NOMO-1 treated with DMSO at 0.1 percent for 48 hours (cell line): ENCODE results near the gene ACACB.

ENCODE experiments used
- DNase-seq: peaks from one replicate; lab custom pipeline; 2025; ENCODE audit not compliant: unreplicated experiment; lab: John Stamatoyannopoulos, UW

ACACB gene

DNA sequence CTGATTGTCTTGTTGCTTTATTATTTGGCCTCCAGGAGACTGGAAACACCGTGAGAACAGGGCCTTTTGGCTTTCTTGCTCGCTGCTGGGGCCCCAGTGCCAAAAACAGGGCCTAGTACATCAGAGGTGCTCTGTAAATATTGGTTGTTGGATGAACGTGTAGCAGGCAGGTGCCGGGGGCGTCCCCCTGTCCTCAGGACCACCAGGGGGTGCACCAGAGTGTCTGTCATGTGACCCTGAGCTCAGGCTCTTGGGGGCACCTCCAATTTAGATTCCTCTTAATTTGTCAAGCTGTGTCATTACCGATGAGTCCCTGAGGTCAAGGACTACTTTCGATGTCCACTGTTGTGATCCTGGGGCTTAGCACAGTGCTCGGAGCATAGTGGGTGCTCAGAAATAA lies 87.1 kb downstream of the ACACB start:
- no peak for DNase-seq

GRCh38 chr12:109209082-109209481 lies 92.7 kb downstream of the ACACB start:
- no peak for DNase-seq

DNA sequence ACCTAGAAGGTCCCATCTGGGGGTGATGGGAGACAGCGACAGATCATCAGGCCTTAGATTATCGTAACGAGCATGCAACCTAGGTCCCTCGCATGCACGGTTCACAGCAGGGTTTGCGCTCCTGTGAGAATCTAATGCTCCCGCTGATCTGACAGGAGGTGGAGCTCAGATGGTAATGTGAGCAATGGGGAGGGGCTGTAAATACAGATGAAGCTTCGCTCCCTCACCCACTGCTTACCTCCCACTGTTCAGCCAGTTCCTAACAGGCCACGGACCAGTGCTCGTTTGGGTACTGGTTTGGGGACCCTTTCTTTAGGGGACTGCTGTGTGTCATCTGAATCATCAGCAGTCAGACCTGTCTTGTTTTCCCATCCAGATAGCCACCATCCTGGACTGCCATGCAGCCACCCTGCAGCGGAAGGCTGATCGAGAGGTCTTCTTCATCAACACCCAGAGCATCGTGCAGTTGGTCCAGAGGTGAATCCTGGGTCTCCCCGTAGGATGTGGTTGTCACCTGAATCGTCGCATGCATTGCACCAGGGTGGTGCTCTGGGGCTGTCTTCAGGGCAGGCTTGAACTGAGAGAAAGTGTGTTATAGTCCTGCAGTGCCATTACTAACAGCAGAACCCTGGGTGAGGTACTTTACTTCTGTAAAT lies 96.2 kb downstream of the ACACB start:
- no peak for DNase-seq

- no peak for DNase-seq
These were observed 97.7 kb downstream of the ACACB start for GRCh38 chr12:109214131-109214530.

DNA sequence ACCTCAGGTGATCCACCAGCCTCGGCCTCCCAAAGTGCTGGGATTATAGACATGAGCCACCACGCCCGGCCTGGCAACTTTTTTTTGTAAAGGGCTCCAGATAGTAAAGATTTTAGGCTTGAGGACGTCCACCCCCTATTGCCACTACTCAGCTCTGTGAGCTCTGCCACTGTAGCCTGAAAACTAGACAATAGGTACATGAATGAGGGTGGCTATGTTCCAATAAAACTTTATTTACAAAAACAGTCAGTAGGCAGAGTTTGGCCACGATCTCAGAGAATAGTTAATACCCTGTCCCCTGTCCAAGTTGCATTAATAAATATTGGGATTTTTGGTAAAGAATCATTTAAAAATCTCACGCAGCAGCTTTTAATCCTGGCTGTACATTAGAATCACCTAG lies 102.6 kb downstream of the ACACB start:
- no peak for DNase-seq

- DNase-seq = no peak
These were observed 103.6 kb downstream of the ACACB start for GRCh38 chr12:109219938-109220337.

- DNase-seq = no peak
These were observed 105.0 kb downstream of the ACACB start for GRCh38 chr12:109221277-109221931.

GRCh38 chr12:109222062-109222461 lies 105.7 kb downstream of the ACACB start:
- DNase-seq = no peak

- DNase-seq = no peak
These were observed 106.1 kb downstream of the ACACB start for GRCh38 chr12:109222496-109222895.

DNA sequence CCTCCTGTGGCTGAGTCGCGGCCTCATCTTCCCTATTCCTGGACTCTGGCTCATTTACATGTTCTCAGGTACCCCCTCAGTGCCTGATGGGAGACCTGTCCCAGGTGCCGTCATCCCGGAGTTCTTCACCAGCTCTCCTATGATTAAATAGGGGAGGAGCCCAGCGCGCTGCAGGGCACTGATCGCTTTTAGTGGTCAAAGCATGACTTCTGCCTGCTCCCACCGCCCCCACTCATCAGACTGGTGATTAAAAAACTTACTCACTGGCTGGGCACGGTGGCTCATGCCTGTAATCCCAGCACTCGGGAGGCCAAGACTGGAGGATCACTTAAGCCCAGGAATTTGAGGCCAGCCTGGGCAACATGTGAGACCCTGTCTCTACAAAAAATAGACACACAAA lies 106.8 kb downstream of the ACACB start:
- no peak for DNase-seq

GRCh38 chr12:109223868-109224267 lies 107.5 kb downstream of the ACACB start:
- no peak for DNase-seq

- DNase-seq = no peak
These were observed 112.3 kb downstream of the ACACB start for GRCh38 chr12:109228664-109229063.

DNA sequence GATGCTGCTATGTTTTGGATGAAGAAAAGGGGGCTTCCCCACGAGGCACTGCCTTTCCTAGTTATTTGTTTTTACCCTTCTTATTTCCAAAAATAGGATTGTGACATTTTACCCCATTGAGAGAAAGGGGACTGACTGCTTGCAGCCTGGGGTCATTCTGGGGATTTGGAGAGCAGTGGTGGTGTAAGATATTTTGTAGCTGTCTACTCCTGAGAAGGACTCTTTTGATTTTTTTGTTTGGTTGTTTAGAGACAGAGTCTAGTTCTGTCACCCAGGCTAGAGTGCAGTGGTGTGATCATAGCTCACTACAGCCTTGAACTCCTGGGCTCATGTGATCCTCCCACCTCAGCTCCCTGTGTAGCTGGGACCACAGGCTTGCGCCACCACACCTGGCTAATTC lies 113.8 kb downstream of the ACACB start:
- DNase-seq = no peak

GRCh38 chr12:109232731-109233130 lies 116.3 kb downstream of the ACACB start:
- no peak for DNase-seq

DNA sequence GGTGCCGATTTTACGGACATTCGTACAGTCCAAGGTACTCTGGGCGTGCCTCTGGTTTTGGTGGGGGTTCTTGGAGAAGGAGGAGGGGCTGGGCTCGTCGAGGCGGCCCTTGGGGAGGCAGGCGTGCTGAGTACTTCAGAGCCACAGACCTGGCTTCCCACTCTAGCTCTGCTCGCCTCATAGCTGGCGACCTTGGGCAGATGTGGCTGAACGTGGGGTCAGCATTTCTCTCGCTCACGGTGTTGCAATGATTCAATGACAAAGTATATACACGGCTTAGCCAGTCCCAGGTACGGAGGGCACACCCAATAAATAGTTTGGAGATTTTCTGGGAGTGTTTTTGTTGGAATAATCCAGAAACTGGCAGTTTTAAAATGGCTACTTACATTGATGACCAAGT lies 117.6 kb downstream of the ACACB start:
- no peak for DNase-seq

GRCh38 chr12:109236257-109236656 lies 119.9 kb downstream of the ACACB start:
- no peak for DNase-seq

DNA sequence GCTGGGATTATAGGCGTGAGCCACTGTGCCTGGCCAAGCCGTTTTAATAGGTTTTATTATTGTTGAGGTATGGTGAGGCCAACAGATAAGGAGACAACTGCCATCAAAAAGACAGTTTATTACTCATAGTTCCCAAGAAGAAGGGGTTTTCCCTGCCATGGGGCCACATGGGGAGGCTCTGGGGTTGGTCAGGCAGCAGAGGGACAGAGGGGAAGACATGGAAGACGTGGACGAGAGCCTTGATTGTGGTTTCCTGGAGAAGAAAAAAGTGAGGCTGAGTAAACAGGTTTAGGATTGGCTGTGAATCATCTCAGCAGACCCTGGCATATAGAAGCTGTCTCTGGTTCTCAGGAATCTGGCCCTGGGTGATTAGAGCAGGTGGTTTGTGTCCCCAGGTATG lies 122.8 kb downstream of the ACACB start:
- no peak for DNase-seq

DNA sequence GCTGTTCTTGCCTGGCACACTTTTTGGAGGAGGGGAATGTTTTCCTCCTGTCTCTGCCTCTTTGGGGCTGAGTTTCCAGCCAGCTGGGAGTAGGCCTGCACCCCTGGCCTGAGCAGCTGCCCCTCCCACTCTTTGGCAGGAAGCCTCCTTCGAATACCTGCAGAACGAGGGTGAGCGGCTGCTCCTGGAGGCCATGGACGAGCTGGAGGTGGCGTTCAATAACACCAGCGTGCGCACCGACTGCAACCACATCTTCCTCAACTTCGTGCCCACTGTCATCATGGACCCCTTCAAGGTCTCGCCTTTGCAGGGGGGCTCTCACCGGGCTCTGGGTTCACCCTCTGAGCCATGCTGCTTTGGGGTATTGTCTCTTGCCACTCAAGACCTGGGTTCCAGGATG lies 123.3 kb downstream of the ACACB start:
- no peak for DNase-seq

- DNase-seq = no peak
These were observed 124.0 kb downstream of the ACACB start for GRCh38 chr12:109240365-109240764.

DNA sequence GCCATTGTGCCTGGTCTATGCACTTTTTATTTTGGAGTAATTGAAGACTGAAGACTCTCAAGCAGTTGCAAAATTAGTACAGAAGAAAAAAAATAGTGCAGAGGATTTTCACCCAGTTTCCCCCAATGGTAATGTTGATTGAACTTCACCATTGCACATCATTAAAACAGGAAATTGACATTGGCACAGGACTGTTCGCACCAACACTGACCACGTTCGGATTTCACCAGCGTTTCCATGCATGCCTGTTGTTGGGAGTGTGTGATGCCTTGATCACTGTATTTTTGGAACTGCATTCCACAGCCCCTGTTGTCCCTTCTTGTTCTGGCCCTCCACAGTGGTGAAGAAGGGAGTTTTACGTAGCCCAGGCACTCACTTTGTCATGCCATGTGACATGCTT lies 125.5 kb downstream of the ACACB start:
- no peak for DNase-seq

GRCh38 chr12:109244073-109244472 lies 127.7 kb downstream of the ACACB start:
- DNase-seq = no peak

DNA sequence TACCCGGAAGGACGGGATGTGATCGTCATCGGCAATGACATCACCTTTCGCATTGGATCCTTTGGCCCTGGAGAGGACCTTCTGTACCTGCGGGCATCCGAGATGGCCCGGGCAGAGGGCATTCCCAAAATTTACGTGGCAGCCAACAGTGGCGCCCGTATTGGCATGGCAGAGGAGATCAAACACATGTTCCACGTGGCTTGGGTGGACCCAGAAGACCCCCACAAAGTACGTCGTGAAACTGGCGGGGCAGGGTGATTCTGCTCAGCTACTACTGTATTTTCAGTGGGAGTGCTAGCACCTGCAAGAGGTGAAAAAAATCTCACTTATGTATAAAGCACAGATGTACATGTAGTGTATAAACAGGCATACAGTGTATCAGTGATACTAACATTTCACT lies 129.8 kb downstream of the ACACB start:
- DNase-seq = no peak
